Tibial nerve (tissue), 4 donors: ENCODE measurements around the gene RGS6.

ENCODE experiments used
- EP300 ChIP-seq, 2 donors: sonication (generic); formaldehyde crosslinking; IDR thresholded peaks; one replicate each; pipeline ENCODE4 v1.6.1; 2017; ENCODE audit warnings: antibody characterized with exemption in 2 of 2, mild to moderate bottlenecking in 1 of 2
- POLR2A ChIP-seq, 2 donors: fragments of 450-650 bp; IDR thresholded peaks; one replicate each; pipeline ENCODE4 v1.6.1; 2017; ENCODE audit warnings: antibody characterized with exemption in 2 of 2, mild to moderate bottlenecking in 2 of 2, moderate library complexity in 2 of 2
- TF ChIP-seq, protein P1 (sequence below), 5 experiments: fragments of 200-600 bp in 3 of 5; fragments of 450-650 bp in 2 of 5; sonication (generic) in 3 of 5; IDR thresholded peaks; one replicate each; pipeline ENCODE4 v1.5.1; 2016 to 2019; ENCODE audit warnings: antibody characterized with exemption in 5 of 5, mild to moderate bottlenecking in 3 of 5, moderate library complexity in 2 of 5

DNA sequence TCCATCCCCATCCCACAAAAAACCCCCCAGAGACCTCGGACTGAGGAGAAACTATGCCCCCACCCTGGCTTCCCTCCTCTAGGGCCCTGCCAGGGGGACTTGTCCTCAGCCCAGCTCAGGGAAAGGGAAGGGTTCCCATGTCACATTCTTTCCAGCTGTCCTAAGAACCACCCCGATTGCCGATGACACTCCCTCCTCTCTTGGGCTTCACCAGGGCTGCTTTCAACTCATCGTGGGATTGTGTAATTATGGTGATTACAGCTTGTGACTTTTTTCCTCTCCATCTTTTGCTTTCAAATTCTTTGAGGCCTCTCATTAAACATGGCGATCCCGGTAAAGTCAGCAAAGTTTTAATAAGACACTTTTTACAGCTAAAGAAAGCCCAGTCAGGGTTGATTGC lies 617.6 kb downstream of the RGS6 start:
- TF ChIP-seq POLR2A (IDR thresholded peaks at IDR 0.05) (no peak), EP300 (IDR thresholded peaks at IDR 0.05) (no peak)
- TF ChIP-seq, protein P1, sequence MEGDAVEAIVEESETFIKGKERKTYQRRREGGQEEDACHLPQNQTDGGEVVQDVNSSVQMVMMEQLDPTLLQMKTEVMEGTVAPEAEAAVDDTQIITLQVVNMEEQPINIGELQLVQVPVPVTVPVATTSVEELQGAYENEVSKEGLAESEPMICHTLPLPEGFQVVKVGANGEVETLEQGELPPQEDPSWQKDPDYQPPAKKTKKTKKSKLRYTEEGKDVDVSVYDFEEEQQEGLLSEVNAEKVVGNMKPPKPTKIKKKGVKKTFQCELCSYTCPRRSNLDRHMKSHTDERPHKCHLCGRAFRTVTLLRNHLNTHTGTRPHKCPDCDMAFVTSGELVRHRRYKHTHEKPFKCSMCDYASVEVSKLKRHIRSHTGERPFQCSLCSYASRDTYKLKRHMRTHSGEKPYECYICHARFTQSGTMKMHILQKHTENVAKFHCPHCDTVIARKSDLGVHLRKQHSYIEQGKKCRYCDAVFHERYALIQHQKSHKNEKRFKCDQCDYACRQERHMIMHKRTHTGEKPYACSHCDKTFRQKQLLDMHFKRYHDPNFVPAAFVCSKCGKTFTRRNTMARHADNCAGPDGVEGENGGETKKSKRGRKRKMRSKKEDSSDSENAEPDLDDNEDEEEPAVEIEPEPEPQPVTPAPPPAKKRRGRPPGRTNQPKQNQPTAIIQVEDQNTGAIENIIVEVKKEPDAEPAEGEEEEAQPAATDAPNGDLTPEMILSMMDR (IDR thresholded peaks at IDR 0.05) = no peak
